GM19035 (cell line): Measurements from ENCODE around the gene IDH2.
"Not testable (repeated sequence)": the region's sequence is repeated elsewhere in the genome, so short reads cannot be mapped to it uniquely, and the experiment has no call there.

Experiments
- ATAC-seq: cut with Tn5 transposase; IDR thresholded peaks from one replicate; pipeline ENCODE4 v1.9.1; 2021; ENCODE audit not compliant: unreplicated experiment

The IDH2 gene

DNA sequence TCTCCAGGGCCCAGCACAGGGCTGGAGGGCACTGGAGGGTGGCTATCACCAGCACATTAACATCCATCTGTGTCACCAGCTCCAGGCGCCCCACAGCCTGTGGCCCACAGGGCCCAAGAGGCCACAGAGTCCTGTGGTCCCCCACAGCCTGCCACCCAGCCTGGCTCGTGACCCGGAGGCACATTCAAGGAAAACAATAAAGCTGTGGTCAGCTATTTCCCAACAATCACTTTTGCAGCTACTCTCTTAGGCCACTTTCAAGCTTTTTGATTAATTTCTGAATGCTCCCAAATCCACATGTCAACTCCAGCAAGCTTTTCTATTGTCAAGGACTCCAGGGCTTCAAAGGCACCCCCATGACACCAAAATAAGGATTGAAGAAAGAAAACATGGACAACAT, 16.7 kb downstream of the IDH2 start:
- ATAC-seq: no peak

DNA sequence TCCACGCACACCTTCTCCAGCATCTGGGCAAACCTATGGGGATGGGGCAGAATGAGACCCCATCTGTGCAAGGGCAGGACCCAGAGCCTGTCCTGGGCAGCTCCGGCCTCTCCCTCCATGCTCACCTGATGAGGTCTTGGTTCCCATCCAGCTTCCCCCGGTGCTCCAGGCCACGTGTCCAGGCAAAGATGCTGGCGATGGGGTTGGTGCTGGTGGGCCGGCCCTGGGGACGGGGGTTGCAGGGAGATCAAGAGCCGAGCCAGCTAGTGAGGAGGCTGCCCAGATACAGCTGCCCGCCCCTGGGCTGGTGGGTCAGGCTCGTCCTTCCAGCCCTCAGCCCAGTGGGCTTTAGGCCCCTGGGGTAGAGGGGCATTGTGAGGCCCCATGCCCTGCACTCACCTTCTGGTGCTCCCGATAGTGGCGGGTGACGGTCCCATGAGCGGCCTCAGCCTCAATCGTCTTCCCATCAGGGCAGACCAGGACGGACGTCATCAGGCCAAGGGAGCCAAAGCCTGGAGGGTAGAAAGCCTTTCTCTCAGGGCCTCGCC, 17.3 kb downstream of the IDH2 start:
- ATAC-seq: no peak

DNA sequence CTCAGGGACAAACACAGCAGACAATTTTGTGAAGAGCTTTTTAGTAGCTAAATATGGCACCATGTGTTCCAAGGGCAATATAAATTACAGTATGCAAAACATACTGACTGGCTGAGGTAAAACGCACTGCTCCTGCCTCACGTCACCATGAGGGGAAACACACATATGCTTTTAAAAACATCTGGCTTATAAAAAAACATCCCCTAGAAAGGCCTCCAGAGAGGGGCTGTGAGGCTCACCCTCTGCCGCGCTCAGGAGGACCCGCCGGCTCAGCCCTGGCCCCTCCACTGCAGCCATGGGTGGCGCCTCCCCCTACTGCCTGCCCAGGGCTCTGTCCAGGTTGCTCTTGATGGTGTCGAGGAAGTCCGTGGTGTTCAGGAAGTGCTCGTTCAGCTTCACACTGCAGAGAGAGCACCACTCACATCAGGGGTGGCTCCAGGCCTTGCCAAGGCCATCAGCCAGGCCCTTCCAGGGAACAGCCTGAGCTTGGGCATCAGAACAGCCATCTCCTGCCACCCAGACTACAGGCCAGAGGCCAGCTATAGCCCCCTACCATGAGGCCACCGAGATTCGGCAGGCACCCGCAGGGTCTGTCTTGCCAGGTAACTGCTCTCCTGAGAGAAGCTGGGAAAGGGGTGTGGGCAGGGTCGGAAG, 18.2 kb downstream of the IDH2 start:
- no peak for ATAC-seq

DNA sequence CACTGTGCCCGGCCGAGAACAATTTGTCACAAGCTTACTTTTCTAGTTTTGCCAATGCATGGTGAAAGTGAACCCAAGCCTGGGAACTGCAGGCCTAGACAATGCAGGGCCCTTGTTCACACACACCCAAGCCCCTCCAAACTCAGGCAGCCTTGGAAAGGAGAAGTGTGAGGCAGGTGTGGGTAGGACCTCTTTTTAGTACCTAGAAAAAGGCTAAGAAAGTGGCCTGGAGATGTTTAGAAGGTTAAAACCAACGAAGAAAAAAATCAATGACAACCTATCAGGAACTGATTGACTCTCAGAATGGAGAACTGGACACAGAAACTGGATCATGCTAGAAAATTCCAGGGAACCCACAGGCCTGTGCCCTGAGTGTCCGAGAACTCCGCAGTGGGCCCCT, 18.8 kb downstream of the IDH2 start:
- no peak for ATAC-seq

DNA sequence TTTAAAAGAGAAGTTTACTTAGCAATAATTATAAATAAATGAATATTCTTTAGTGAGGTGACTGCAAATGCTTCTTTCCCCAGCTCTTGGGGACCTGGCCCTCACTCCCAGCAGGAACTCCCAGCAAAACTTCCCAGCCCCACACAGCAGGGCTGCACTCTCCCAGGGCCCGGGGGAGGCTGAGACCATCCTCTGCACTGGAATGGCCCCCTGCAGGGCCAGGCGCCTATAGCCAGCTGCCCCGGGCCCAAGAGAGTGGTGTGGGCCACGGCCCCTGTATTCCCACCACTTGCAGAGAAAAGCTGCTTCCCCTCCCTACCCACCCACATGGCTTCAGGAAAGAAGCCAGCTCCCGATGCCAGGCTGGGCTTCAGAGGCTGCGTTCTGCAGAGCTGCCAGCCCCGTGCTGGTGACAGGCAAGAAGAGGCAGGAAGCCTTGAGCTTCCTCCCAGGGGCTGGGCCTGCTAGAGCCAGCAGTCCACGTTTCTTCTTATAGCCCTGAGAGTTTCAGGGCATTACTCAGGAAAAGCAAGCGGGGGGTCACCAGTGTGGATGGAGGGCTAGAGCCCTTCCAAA, 20.0 kb downstream of the IDH2 start:
- no peak for ATAC-seq

DNA sequence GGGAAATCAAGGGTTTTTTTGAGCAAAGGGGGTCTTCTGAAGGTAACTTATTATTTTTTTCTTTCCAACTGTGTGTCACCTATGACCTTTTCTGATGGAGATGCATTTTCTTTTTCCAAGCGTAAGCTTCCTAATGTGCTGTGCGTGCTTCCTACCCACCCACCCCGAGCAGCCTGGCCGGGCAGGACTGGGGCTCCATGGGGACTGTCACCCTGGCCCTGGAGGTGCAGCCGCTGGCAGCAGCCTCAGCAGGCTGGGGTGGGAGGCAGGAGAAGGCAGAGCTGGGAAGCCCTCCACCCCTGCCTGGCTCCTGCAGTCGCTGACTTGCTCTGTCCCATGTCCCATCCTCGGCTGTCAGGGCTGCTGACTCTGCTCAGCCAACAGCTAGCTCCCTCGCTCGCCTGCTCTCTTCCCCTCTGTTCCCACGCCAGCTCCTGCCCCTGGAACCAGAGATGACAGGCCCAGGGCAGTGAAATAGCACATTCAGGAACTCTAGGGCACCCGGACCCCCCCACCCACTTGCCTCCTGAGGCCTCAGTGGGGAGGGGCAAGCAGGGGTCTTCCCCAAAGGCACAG, 21.4 kb downstream of the IDH2 start:
- ATAC-seq: no peak

DNA sequence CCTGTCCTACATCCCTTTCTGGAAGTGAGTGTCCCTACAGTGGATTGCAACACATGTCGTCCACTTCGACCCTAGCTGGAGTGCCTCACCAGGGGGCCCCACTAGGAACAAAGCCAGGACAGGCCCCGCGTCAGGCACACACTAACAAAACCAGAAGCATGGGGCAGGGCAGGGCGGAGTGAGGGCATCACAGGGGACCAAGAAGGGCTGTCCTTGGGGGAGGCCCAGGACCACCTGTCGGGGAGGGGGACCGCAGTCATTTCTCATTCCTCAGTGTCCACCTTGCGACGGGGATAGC, 21.9 kb downstream of the IDH2 start:
- ATAC-seq: no peak

DNA sequence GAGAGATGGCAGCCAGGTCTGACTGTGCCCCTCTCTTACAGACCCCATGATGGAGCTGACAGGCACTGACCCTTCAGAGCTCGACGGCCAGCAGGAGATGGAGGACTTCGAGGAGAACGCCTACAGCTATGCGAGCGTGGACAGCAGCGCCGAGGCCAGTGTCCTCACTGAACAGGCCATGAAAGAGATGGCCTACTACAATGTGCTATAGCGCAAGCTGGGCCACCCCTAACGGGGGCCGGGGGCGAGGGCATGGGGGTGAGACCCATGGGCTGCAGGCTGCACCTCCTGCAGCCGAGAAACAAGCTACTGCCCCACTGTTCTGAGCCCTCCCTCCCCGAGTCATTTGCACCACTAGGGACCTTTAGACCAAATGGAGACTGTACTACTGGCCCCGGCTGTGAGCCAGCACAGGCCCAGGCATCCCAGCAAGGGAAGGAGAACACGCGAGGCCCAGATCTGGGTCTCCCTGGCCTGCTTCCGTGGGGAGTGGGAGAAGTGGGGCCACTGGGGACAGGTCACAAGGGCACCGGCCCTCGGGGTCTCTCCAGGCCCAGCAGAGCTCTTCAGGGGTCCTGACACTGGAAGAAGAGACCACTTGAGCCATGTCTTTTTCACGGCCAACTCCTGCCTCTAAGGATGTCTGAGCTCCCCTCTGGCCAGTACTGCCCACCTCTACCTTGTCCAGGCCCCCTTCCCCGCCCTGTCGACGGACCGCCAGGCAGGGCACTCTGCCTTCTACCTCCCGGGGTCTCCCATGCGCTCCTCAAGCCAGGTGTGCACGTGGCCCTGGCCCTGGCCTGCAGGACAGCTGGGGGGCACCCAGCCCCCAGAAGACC, 22.4 kb downstream of the IDH2 start:
- no peak for ATAC-seq

DNA sequence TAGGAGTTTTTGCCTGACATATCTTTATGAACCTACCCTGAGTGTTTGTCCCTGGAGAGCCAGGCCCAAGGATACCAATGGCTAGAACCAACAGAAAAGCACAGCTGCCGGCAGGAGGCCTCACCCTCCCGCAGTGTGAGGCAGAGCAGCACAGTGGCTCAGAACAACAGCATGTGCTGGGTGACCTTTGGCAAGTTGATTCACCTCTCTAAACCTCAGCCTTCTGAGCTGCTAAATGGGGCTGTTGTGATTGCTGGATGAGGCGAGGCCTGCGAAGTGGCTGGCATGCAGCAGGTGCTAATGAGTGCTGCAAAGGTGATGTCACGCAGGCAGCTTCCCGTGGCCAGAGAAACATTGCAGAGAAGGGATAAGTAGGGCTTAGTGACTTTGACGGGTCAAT, 23.3 kb downstream of the IDH2 start:
- ATAC-seq: no peak

DNA sequence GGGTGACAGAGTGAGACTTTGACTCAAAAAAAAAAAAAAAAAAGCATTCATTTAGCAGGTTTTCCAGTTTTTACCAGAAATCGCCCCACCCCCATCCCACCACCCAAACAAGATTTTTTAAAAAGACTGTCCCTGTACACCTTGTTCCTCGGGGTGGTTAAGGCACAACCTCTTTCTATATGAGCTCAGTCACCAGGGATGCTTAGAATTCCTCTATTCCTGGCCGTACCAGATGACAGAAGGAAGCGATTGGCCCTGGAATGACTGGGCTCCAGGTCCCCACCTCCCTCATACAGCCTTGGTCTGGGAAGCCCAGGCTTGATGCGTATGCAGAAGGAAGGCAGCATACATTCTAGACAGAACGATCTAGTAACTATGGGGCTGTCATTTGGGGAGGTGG, 25.6 kb downstream of the IDH2 start:
- no peak for ATAC-seq

DNA sequence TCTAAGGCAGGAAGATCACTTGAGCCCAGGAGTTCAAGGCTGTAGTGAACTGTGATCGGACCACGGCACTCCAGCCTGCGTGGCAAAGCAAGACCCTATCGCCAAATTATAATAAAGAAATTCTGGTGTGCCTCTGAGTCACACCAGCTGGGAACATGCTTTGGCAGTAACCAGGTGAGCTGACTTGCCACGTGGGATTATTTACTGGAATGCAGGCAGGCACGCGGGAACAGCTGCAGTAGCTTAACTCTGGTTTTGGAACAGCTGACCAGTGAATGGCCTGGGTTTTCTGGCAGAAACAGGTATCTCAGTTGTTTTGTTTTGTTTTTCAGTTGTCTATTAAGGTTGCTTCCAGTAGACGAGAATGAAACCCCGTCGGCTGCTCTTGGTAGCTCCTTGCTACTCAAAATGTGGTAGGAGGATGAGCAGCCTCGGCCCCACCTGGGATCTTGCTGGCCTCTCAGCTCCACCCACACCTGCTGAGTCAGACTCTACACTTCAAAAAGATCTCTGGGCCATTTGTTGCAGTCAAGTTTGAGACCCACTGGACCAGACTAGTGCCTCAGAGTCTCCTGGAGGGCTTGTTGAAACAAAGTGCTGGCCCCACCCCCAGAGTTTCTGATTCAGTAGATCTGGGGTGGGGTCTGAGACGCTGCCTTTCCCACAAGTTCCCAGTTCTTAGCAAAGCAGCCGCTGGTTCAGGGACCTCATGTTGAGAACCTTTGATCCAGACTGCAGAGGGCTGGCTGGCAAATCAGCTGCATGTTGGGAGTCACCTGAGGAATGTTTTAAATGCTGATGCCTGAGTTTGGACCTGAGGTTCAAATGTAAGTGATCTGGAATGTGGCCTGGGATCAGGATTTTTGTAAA, 26.6 kb downstream of the IDH2 start:
- no peak for ATAC-seq

DNA sequence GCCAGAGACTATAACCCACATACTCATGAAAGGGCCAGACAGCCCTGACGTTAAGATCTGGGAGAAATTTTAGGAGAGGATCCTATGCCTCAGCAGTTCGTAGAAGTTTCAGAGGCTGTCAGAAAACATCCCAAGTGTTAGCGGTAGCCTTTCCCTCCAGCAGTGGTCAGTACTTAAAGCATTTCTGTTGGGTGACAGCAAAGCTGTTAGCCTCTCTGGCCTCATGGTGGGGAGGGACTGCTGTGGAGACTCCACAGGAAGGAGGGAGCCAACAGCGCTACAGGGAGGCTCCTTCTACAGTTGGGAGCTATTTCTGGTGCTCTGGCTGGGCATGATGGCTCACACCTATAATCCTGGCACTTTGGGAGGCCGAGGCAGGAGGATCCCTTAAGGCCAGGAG, 27.4 kb downstream of the IDH2 start:
- no peak for ATAC-seq

DNA sequence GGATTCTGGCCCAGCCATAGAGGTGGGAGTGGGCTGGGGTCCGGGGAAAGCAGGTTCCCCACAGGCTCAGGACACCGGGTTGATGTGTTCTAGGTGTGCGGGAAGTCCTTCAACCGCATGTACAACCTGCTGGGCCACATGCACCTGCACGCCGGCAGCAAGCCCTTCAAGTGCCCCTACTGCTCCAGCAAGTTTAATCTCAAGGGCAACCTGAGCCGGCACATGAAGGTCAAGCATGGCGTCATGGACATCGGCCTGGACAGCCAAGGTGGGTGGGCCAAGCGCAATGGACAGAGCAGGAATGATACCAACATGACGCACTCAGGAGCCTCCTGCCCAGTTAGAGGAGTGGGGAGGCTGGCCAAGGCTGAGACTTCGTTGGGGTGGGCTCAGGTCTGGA, 28.2 kb downstream of the IDH2 start:
- ATAC-seq: no peak

DNA sequence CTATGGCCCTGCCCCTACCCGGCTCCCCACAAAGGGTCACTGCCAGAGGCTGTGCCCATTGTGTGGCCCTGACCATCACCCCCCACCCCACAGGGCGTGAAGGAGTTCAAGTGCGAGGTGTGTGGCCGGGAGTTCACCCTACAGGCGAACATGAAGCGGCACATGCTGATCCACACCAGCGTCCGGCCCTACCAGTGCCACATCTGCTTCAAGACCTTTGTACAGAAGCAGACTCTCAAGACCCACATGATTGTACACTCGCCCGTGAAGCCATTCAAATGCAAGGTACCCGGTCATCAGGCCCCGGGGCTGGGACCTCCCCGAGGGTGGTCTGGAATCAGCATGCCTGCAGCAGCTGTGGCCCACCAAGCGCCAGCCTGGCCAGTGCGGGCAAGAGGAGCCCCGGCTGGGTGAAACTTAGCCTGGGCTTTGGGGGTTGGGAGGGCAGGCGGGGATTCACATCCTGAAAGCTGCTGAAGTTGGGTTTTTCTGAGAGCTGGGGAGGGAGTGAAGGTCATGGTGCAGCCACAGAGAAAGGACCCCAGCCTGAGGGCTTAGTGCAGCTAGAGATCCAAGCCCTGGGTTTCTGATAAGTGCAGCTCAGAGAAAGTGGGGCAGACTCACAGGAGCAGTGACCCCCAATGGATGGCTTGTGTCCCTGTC, 29.2 kb downstream of the IDH2 start:
- no peak for ATAC-seq

DNA sequence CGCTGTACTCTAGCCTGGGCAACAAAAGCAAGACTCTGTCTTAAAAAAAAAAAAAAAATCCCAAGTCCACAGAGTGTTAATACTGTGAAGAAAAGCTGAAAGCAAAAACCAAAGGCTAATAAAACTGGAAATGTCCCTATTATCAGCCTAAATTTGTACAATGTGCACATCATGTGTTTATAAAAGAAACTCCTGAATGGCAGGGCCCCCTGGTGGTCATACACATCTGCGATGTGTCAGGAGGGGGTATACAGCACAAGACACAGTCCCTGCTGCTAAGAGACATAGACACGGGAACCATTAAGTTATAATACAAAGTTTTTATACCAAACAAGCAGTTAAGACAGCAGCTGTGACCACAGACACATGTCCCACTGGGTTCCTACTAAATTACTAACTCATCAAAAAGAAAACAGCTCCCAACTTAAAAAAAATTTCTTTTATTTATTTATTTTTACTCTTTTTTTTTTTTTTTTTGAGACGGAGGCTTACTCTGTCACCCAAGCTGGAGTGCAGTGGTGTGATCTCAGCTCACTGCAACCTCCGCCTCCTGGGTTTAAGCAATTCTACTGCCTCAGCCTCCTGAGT, 31.0 kb downstream of the IDH2 start:
- no peak for ATAC-seq

DNA sequence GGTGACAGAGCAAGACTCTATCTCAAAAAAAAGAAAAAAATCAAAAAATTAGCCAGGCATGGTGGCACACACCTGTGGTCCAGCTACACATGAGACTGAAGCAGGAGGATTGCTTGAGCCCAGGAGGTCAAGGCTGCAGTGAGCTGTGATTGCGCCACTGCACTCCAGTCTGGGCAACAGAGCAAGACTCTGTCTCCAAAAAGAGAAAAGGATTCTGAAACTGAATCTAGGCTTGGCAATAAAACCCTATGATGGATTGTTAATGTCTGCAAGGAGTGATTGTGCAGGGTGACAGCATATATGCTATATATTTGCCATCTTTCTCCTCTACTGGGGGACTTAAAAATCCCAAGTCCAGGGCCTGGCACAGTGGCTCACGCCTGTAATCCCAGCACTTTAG, 31.6 kb downstream of the IDH2 start:
- ATAC-seq: not testable (repeated sequence)

DNA sequence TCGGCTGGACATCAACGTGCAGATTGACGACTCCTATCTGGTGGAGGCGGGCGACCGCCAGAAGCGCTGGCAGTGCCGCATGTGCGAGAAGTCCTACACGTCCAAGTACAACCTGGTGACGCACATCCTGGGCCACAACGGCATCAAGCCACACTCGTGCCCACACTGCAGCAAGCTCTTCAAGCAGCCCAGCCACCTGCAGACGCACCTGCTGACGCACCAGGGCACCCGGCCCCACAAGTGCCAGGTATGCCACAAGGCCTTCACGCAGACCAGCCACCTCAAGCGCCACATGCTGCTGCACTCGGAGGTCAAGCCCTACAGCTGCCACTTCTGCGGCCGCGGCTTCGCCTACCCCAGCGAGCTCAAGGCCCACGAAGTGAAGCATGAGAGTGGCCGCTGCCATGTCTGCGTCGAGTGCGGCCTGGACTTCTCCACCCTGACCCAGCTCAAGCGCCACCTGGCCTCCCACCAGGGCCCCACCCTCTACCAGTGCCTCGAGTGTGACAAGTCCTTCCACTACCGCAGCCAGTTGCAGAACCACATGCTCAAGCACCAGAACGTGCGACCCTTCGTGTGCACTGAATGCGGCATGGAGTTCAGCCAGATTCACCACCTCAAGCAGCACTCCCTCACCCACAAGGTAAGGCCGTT, 34.2 kb downstream of the IDH2 start:
- no peak for ATAC-seq

DNA sequence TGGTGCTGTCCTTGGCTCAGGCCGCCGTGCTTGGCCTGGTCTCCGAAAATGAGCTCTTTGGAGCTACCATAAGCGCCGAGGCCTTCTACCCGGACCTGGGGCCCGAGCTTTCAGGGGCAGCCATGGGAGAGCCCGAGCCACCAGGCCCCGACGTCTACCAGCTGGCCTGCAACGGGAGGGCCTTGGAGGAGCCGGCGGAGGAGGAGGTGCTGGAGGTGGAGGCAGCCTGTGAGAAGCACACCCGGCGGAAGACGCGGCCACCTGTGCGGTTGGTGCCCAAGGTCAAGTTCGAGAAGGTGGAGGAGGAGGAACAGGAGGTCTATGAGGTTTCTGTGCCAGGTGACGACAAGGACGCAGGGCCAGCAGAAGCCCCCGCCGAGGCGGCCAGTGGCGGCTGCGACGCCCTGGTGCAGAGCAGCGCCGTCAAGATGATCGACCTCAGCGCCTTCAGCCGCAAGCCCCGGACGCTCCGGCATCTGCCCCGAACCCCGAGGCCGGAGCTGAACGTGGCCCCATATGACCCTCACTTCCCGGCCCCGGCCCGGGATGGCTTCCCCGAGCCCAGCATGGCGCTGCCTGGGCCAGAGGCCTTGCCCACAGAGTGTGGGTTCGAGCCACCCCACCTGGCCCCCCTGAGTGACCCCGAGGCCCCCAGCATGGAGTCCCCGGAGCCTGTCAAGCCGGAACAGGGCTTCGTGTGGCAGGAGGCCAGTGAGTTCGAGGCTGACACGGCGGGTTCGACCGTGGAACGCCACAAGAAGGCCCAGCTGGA, 34.9 kb downstream of the IDH2 start:
- no peak for ATAC-seq

DNA sequence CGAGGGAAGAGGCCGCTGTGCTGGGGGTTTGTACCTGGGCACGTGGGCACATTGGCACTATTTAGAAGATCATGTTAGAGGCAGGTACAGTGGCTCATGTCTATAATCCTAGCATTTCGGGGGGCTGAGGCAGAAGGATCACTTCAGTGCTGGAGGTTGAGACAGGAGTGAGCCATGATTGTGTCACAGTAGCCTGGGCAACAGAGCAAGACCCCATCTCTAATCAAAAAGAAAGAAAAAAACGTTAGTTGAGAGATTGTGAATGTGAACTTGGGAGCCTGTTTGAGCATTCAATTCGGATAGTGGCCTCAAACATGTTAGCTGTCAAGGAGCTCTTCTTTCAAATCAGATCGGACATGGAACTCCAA, 36.6 kb downstream of the IDH2 start:
- ATAC-seq: no peak
